OCI-LY7 (cell line): ENCODE measurements around the gene CRYZL1.
"Not testable (repeated sequence)": the region's sequence is repeated elsewhere in the genome, so short reads cannot be mapped to it uniquely, and the experiment has no call there.

Experiments used
- EZH2phosphoT487 ChIP-seq: fragments of 200-600 bp; sonication (generic); IDR thresholded peaks from 2 replicates; pipeline ENCODE4 v1.6.1; 2018; ENCODE audit warnings: low read depth, borderline replicate concordance, mild to moderate bottlenecking, mixed run types, antibody characterized with exemption, low read length, moderate library complexity, mixed read lengths
- TF ChIP-seq, protein P1 (sequence below): fragments of 200-600 bp; sonication (generic); conservative IDR thresholded peaks from 2 replicates; pipeline ENCODE4 v1.5.1; 2014; ENCODE audit warnings: mild to moderate bottlenecking, antibody characterized with exemption, low read length, moderate library complexity, mixed read lengths

DNA sequence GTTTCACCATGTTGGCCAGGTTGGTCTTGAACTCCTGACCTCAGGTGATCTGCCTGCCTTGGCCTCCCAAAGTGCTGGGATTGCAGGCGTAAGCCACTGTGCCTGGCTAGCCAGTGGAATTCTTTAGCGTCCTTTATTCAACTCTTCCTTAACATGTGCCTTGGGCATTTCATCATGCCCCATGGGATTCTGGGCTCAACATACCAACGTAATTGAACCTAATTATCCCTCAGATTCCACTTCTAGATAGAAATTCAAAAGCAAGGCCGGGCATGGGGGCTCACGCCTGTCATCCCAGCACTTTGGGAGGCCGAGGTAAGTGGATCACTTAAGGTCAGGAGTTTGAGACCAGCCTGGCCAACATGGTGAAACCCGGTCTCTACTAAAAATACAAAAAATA lies 15.4 kb downstream of the CRYZL1 start:
- TF ChIP-seq, protein P1, sequence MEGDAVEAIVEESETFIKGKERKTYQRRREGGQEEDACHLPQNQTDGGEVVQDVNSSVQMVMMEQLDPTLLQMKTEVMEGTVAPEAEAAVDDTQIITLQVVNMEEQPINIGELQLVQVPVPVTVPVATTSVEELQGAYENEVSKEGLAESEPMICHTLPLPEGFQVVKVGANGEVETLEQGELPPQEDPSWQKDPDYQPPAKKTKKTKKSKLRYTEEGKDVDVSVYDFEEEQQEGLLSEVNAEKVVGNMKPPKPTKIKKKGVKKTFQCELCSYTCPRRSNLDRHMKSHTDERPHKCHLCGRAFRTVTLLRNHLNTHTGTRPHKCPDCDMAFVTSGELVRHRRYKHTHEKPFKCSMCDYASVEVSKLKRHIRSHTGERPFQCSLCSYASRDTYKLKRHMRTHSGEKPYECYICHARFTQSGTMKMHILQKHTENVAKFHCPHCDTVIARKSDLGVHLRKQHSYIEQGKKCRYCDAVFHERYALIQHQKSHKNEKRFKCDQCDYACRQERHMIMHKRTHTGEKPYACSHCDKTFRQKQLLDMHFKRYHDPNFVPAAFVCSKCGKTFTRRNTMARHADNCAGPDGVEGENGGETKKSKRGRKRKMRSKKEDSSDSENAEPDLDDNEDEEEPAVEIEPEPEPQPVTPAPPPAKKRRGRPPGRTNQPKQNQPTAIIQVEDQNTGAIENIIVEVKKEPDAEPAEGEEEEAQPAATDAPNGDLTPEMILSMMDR: not testable (repeated sequence)
- TF ChIP-seq EZH2phosphoT487: not testable (repeated sequence)
